ENCODE results near the gene APEH. TPM values are rescaled to one million over a fixed set of nuclear protein-coding genes. Genes with fewer than 3 reads are reported as not detected.

APEH gene
- total RNA-seq, 4 donors from 2014 or later: 60.7 to 102 (median 89.4) TPM

- no peak for TF ChIP-seq POLR2A (IDR thresholded peaks at IDR 0.05)
- TF ChIP-seq, protein P1, sequence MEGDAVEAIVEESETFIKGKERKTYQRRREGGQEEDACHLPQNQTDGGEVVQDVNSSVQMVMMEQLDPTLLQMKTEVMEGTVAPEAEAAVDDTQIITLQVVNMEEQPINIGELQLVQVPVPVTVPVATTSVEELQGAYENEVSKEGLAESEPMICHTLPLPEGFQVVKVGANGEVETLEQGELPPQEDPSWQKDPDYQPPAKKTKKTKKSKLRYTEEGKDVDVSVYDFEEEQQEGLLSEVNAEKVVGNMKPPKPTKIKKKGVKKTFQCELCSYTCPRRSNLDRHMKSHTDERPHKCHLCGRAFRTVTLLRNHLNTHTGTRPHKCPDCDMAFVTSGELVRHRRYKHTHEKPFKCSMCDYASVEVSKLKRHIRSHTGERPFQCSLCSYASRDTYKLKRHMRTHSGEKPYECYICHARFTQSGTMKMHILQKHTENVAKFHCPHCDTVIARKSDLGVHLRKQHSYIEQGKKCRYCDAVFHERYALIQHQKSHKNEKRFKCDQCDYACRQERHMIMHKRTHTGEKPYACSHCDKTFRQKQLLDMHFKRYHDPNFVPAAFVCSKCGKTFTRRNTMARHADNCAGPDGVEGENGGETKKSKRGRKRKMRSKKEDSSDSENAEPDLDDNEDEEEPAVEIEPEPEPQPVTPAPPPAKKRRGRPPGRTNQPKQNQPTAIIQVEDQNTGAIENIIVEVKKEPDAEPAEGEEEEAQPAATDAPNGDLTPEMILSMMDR (IDR thresholded peaks at IDR 0.05): no peak
- Histone ChIP-seq H3K4me1 (peaks cover 0 to 5% (median 0%) of the 10 kb centered on the region in 3 donors), H3K27ac (no peak overlapping the region), H3K9me3 (no peaks in the 10 kb centered on the region), H3K27me3 (no peaks in the 10 kb centered on the region), H3K36me3 (peaks cover 10 to 100% (median 15%) of the 10 kb centered on the region in 3 donors), H3K4me3 (no peak overlapping the region)
- 83% methylated on average over 9 of the region's 11 CpGs; no CpG with 5 or more reads in 1 of the 2 donors for WGBS, 2 donors
- intact Hi-C loops (cut with DNase I): loop anchor here (10.0 kb wide), 1 partner anchor 142 kb away; no protein-coding TSS in a partner anchor
- no peak for DNase-seq
Observed at GRCh38 chr3:49702672-49703071, 28.5 kb downstream of the APEH start.

- no peak for TF ChIP-seq POLR2A (IDR thresholded peaks at IDR 0.05)
- TF ChIP-seq, protein P1 (IDR thresholded peaks at IDR 0.05): peak; percentile 70 to 91 (median 78)
- intact Hi-C loops (cut with DNase I): loop anchor here (10.0 kb wide), 1 partner anchor 141 kb away; no protein-coding TSS in a partner anchor
- Histone ChIP-seq H3K36me3 (peaks cover 10 to 92% (median 15%) of the 10 kb centered on the region in 3 donors), H3K9me3 (no peaks in the 10 kb centered on the region), H3K4me3 (no peak overlapping the region), H3K4me1 (peaks cover 0 to 5% (median 0%) of the 10 kb centered on the region in 3 donors), H3K27me3 (no peaks in the 10 kb centered on the region), H3K27ac (no peak overlapping the region)
- WGBS, 2 donors: 9% methylated on average over 4 of the region's 14 CpGs; no CpG with 5 or more reads in 1 of the 2 donors
- no peak for DNase-seq
Observed at GRCh38 chr3:49703443-49703927, 29.3 kb downstream of the APEH start.

GRCh38 chr3:49703956-49704355 lies 29.8 kb downstream of the APEH start:
- no peaks in the 10 kb centered on the region for H3K9me3 ChIP-seq
- DNase-seq: no peak
- TF ChIP-seq, protein P1 (IDR thresholded peaks at IDR 0.05): no peak
- TF ChIP-seq POLR2A (IDR thresholded peaks at IDR 0.05): no peak
- no peak overlapping the region for H3K27ac ChIP-seq
- peaks cover 0 to 5% (median 0%) of the 10 kb centered on the region in 3 donors for H3K4me1 ChIP-seq
- H3K36me3 ChIP-seq: peaks cover 10 to 87% (median 15%) of the 10 kb centered on the region in 3 donors
- H3K27me3 ChIP-seq: no peaks in the 10 kb centered on the region
- H3K4me3 ChIP-seq: no peak overlapping the region
- intact Hi-C loops (cut with DNase I): loop anchor here (10.0 kb wide), 1 partner anchor 141 kb away; no protein-coding TSS in a partner anchor
- 89 to 97% methylated on average over 7 of the region's 7 CpGs for WGBS, 2 donors

DNA sequence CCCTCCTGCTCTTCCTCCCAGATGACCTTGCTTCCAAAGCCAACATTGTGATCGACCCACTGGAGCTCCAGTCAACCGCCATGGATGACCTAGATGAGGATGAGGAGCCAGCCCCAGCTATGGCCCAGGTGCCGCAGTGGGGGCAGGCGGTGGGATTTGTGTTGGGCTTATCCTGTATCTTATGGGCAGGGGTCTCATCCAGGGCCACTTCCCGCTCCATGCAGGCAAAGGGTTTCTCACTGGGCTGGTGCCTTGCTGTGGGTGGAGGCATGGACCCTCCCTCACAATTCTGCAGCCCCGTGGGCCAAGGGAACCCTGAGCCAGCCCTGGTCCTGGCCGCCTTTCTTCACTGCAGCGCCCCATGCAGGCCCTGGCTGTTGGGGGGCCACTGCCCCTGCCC lies 30.5 kb downstream of the APEH start:
- no CpG with 5 or more reads among the region's 8 CpGs for WGBS, 2 donors
- peaks cover 0 to 5% (median 0%) of the 10 kb centered on the region in 3 donors for H3K4me1 ChIP-seq
- DNase-seq: no peak
- peaks cover 10 to 80% (median 15%) of the 10 kb centered on the region in 3 donors for H3K36me3 ChIP-seq
- H3K9me3 ChIP-seq: no peaks in the 10 kb centered on the region
- TF ChIP-seq POLR2A (IDR thresholded peaks at IDR 0.05): no peak
- TF ChIP-seq, protein P1 (IDR thresholded peaks at IDR 0.05): no peak
- no peak overlapping the region for H3K4me3 ChIP-seq
- intact Hi-C loops (cut with DNase I): loop anchor here (10.0 kb wide), 1 partner anchor 140 kb away; no protein-coding TSS in a partner anchor
- H3K27me3 ChIP-seq: no peaks in the 10 kb centered on the region
- H3K27ac ChIP-seq: no peak overlapping the region

GRCh38 chr3:49705390-49705960 lies 31.3 kb downstream of the APEH start:
- intact Hi-C loops (cut with DNase I): loop anchor here (10.0 kb wide), 1 partner anchor 139 kb away; no protein-coding TSS in a partner anchor
- H3K9me3 ChIP-seq: no peaks in the 10 kb centered on the region
- H3K36me3 ChIP-seq: peaks cover 10 to 72% (median 12%) of the 10 kb centered on the region in 3 donors
- 96% methylated on average over 4 of the region's 17 CpGs; no CpG with 5 or more reads in 1 of the 2 donors for WGBS, 2 donors
- H3K27me3 ChIP-seq: no peaks in the 10 kb centered on the region
- no peak for DNase-seq
- no peak overlapping the region for H3K27ac ChIP-seq
- TF ChIP-seq POLR2A (IDR thresholded peaks at IDR 0.05): no peak
- TF ChIP-seq, protein P1 (IDR thresholded peaks at IDR 0.05): no peak
- no peak overlapping the region for H3K4me3 ChIP-seq
- H3K4me1 ChIP-seq: peaks cover 0 to 5% (median 0%) of the 10 kb centered on the region in 3 donors

Measured in esophagus squamous epithelium (tissue), 5 donors.